Measurements from ENCODE around the gene PHF2.

The PHF2 gene

GRCh38 chr9:93698140-93698908 lies 121.9 kb downstream of the PHF2 start:
- Histone ChIP-seq H2AFZ (ENCODE audit: low read depth, low read length, severe bottlenecking) (no peak overlapping the region), H3K9me2 (replicated peaks; ENCODE audit: insufficient read depth, low read length) (no peaks in the 10 kb centered on the region), H3K79me2 (ENCODE audit: insufficient read depth, low read length) (no peaks in the 10 kb centered on the region), H3K27me3 (ENCODE audit: low read length) (no peaks in the 10 kb centered on the region), H3K27ac (ENCODE audit: low read depth, low read length) (no peak overlapping the region), H3K4me3 (ENCODE audit: insufficient read depth, low read length, poor library complexity, severe bottlenecking) (no peak overlapping the region), H4K20me1 (ENCODE audit: low read depth, low read length) (no peaks in the 10 kb centered on the region), H3K9me3 (ENCODE audit: insufficient read depth, low read length) (no peaks in the 10 kb centered on the region), H3K36me3 (ENCODE audit: low read length) (no peaks in the 10 kb centered on the region), H3K4me2 (ENCODE audit: low read depth, low read length, poor library complexity, severe bottlenecking) (no peak overlapping the region), H3K9ac (ENCODE audit: low read length) (no peak overlapping the region), H3F3A (ENCODE audit: insufficient read depth) (no peaks in the 10 kb centered on the region)
- TF ChIP-seq CTCF (IDR thresholded peaks at IDR 0.05; ENCODE audit: insufficient read depth, low read length, poor library complexity, severe bottlenecking) (no peak), EZH2phosphoT487 (conservative IDR thresholded peaks at IDR 0.05; ENCODE audit: low read length) (no peak)

GRCh38 chr9:93699650-93700049 lies 123.3 kb downstream of the PHF2 start:
- Histone ChIP-seq H3K9me3 (ENCODE audit: insufficient read depth, low read length) (no peaks in the 10 kb centered on the region), H2AFZ (ENCODE audit: low read depth, low read length, severe bottlenecking) (no peak overlapping the region), H4K20me1 (ENCODE audit: low read depth, low read length) (no peaks in the 10 kb centered on the region), H3K4me3 (ENCODE audit: insufficient read depth, low read length, poor library complexity, severe bottlenecking) (no peak overlapping the region), H3K27me3 (ENCODE audit: low read length) (no peaks in the 10 kb centered on the region), H3K9ac (ENCODE audit: low read length) (no peak overlapping the region), H3K27ac (ENCODE audit: low read depth, low read length) (no peak overlapping the region), H3K36me3 (ENCODE audit: low read length) (no peaks in the 10 kb centered on the region), H3F3A (ENCODE audit: insufficient read depth) (no peaks in the 10 kb centered on the region), H3K4me2 (ENCODE audit: low read depth, low read length, poor library complexity, severe bottlenecking) (no peak overlapping the region), H3K9me2 (replicated peaks; ENCODE audit: insufficient read depth, low read length) (no peaks in the 10 kb centered on the region), H3K79me2 (ENCODE audit: insufficient read depth, low read length) (no peaks in the 10 kb centered on the region)
- TF ChIP-seq EZH2phosphoT487 (conservative IDR thresholded peaks at IDR 0.05; ENCODE audit: low read length) (no peak), CTCF (IDR thresholded peaks at IDR 0.05; ENCODE audit: insufficient read depth, low read length, poor library complexity, severe bottlenecking) (no peak)

- no peak overlapping the region for H2AFZ ChIP-seq (ENCODE audit: low read depth, low read length, severe bottlenecking)
- TF ChIP-seq EZH2phosphoT487 (conservative IDR thresholded peaks at IDR 0.05; ENCODE audit: low read length), result no peak
- no peak for TF ChIP-seq CTCF (IDR thresholded peaks at IDR 0.05; ENCODE audit: insufficient read depth, low read length, poor library complexity, severe bottlenecking)
- H3K79me2 ChIP-seq (ENCODE audit: insufficient read depth, low read length), result no peaks in the 10 kb centered on the region
- H3K27ac ChIP-seq (ENCODE audit: low read depth, low read length), result no peak overlapping the region
- no peaks in the 10 kb centered on the region for H3K36me3 ChIP-seq (ENCODE audit: low read length)
- H3F3A ChIP-seq (ENCODE audit: insufficient read depth), result no peaks in the 10 kb centered on the region
- no peak overlapping the region for H3K4me3 ChIP-seq (ENCODE audit: insufficient read depth, low read length, poor library complexity, severe bottlenecking)
- H3K9ac ChIP-seq (ENCODE audit: low read length), result no peak overlapping the region
- no peaks in the 10 kb centered on the region for H3K9me3 ChIP-seq (ENCODE audit: insufficient read depth, low read length)
- H3K27me3 ChIP-seq (ENCODE audit: low read length), result no peaks in the 10 kb centered on the region
- no peak overlapping the region for H3K4me2 ChIP-seq (ENCODE audit: low read depth, low read length, poor library complexity, severe bottlenecking)
- H4K20me1 ChIP-seq (ENCODE audit: low read depth, low read length), result no peaks in the 10 kb centered on the region
- no peaks in the 10 kb centered on the region for H3K9me2 ChIP-seq (replicated peaks; ENCODE audit: insufficient read depth, low read length)
Measured at GRCh38 chr9:93701494-93702218, 125.3 kb downstream of the PHF2 start.

All from SU-DHL-6 (cell line).